Measurements from ENCODE around the gene ZSCAN30. TPM values are rescaled to one million over a fixed set of nuclear protein-coding genes. Genes with fewer than 3 reads are reported as not detected.

ZSCAN30 gene
- total RNA-seq, 1 donor from 2014 or later, result 10.0 TPM

GRCh38 chr18:35241448-35241804 is 48.6 kb downstream of the ZSCAN30 start:
- Histone ChIP-seq H3K4me3 (ENCODE audit: low read depth, low read length) (peak overlapping the region; percentile 66), H3K36me3 (ENCODE audit: control insufficient read depth, insufficient read depth, low read length) (peaks cover 15% of the 10 kb centered on the region), H3K27me3 (ENCODE audit: control insufficient read depth, insufficient read depth, low read length) (no peaks in the 10 kb centered on the region)
- TF ChIP-seq CTCF (IDR thresholded peaks at IDR 0.05; ENCODE audit: insufficient read depth, low read length, severe bottlenecking), result no peak
- DNase-seq (ENCODE audit: low read depth) (peak; percentile 24), FAIRE-seq (no peak)

- FAIRE-seq, result no peak
- Histone ChIP-seq H3K27me3 (ENCODE audit: control insufficient read depth, insufficient read depth, low read length) (no peaks in the 10 kb centered on the region), H3K36me3 (ENCODE audit: control insufficient read depth, insufficient read depth, low read length) (peaks cover 15% of the 10 kb centered on the region), H3K4me3 (ENCODE audit: low read depth, low read length) (peak within 1 kb of the TSS; percentile 66)
- DNase-seq (ENCODE audit: low read depth), result peak; percentile 86
- no peak for TF ChIP-seq CTCF (IDR thresholded peaks at IDR 0.05; ENCODE audit: insufficient read depth, low read length, severe bottlenecking)
Measured at GRCh38 chr18:35240664-35241447, 49.2 kb downstream of the ZSCAN30 start, which contains the start of gene ZNF397. Gene ZNF397, plus strand, starts transcription at chr18:35241034. Its CDS starts 1,437 bp downstream, at chr18:35242471.

- Histone ChIP-seq H3K27me3 (ENCODE audit: control insufficient read depth, insufficient read depth, low read length) (no peaks in the 10 kb centered on the region), H3K36me3 (ENCODE audit: control insufficient read depth, insufficient read depth, low read length) (peaks cover 4% of the 10 kb centered on the region), H3K4me3 (ENCODE audit: low read depth, low read length) (no peak overlapping the region)
- FAIRE-seq, result no peak
- TF ChIP-seq CTCF (IDR thresholded peaks at IDR 0.05; ENCODE audit: insufficient read depth, low read length, severe bottlenecking), result no peak
- DNase-seq (ENCODE audit: low read depth), result no peak
Measured at GRCh38 chr18:35239314-35239713, 50.7 kb downstream of the ZSCAN30 start.

GRCh38 chr18:35236571-35237363 is 53.3 kb downstream of the ZSCAN30 start:
- no peak for FAIRE-seq
- TF ChIP-seq CTCF (IDR thresholded peaks at IDR 0.05; ENCODE audit: insufficient read depth, low read length, severe bottlenecking), result no peak
- Histone ChIP-seq H3K4me3 (ENCODE audit: low read depth, low read length) (no peak overlapping the region), H3K27me3 (ENCODE audit: control insufficient read depth, insufficient read depth, low read length) (no peaks in the 10 kb centered on the region), H3K36me3 (ENCODE audit: control insufficient read depth, insufficient read depth, low read length) (no peaks in the 10 kb centered on the region)
- no peak for DNase-seq (ENCODE audit: low read depth)

- TF ChIP-seq CTCF (IDR thresholded peaks at IDR 0.05; ENCODE audit: insufficient read depth, low read length, severe bottlenecking), result peak; percentile 76
- H3K27me3 ChIP-seq (ENCODE audit: control insufficient read depth, insufficient read depth, low read length), result no peaks in the 10 kb centered on the region
- no peaks in the 10 kb centered on the region for H3K36me3 ChIP-seq (ENCODE audit: control insufficient read depth, insufficient read depth, low read length)
- peak; percentile 58 for DNase-seq (ENCODE audit: low read depth)
- H3K4me3 ChIP-seq (ENCODE audit: low read depth, low read length), result no peak overlapping the region
- no peak for FAIRE-seq
Measured at GRCh38 chr18:35231052-35231451, 59.0 kb downstream of the ZSCAN30 start.
